Psoas muscle (tissue), 8 donors: ENCODE results near the gene SLC9C2. TPM values are rescaled to one million over a fixed set of nuclear protein-coding genes. Genes with fewer than 3 reads are reported as not detected.
"Not testable (repeated sequence)": the region's sequence is repeated elsewhere in the genome, so short reads cannot be mapped to it uniquely, and the experiment has no call there.

ENCODE experiments used
- ATAC-seq, 4 donors: fragments of 200-7000 bp; cut with Tn5 transposase; one replicate each; pipeline ENCODE4 v1.9.1; 2020; ENCODE audit warnings: moderate library complexity in 3 of 4, mild to moderate bottlenecking in 2 of 4
- DNase-seq, 2 donors: peaks; one replicate each; pipeline ENCODE4 v3.0.0-alpha.2; 2020
- H3K27ac ChIP-seq: fragments of 200-600 bp; one replicate; pipeline ENCODE4 v1.8.0; 2022
- H3K27me3 ChIP-seq, 3 donors: fragments of 200-600 bp in 1 of 3; one replicate each; pipeline versions ENCODE4 v1.6.1 to v1.8.0; 2013 to 2022; ENCODE audit warnings: low read length in 2 of 3, mild to moderate bottlenecking in 2 of 3, moderate library complexity in 1 of 3; ENCODE audit not compliant: insufficient read depth in 3 of 3
- H3K36me3 ChIP-seq, 2 donors: fragments of 200-600 bp in 1 of 2; one replicate each; pipeline versions ENCODE4 v1.6.1 to v1.8.0; 2013 to 2022; ENCODE audit warnings: low read depth in 1 of 2, mild to moderate bottlenecking in 1 of 2, moderate library complexity in 1 of 2; ENCODE audit not compliant: insufficient read depth in 1 of 2
- H3K4me1 ChIP-seq: fragments of 200-600 bp; one replicate; pipeline ENCODE4 v1.8.0; 2022
- H3K4me3 ChIP-seq: fragments of 200-600 bp; one replicate; pipeline ENCODE4 v1.8.0; 2022; ENCODE audit warnings: mild to moderate bottlenecking
- H3K9me3 ChIP-seq: fragments of 200-600 bp; one replicate; pipeline ENCODE4 v1.8.0; 2022
- CTCF ChIP-seq: fragments of 200-600 bp; IDR thresholded peaks from one replicate; pipeline ENCODE4 v1.8.0; 2022; ENCODE audit warnings: antibody characterized with exemption
- WGBS, 3 donors: extraction: QIAGEN DNeasy Blood & Tissue Kit; methylation state at CpG; one replicate each; pipeline versions ENCODE4 v1.1.6 to v1.1.7; 2013; 5-methylcytosine and 5-hydroxymethylcytosine counted together
- intact Hi-C, 2 donors: fragments of 100-400 bp; cut with DNase I; formaldehyde crosslinking; loops; one replicate each; pipeline versions ENCODE4 v1.11.0 to v1.14.2; 2022
- polyA plus RNA-seq, 3 donors: library from polyadenylated mRNA; stranded (reverse); fragments of 200-250 nt; gene quantifications; one replicate each; pipeline ENCODE4 v1.2.3, GENCODE V29; 2013
- total RNA-seq, 4 donors: library from RNA; stranded (reverse); fragmentation: NEBNext Ultra II Directional in 2 of 4; extraction: Animal tissue kit (Norgen Biotek cat#: 25700) in 2 of 4; gene quantifications; one replicate each; pipeline versions ENCODE4 v1.2.1 to v1.2.4, GENCODE V29; 2021 to 2023
- donor health status: healthy with polysubstance abuse.
- donor health status: DM: no; HTN: no; CAD: no; lungs with moderate emphysema.
- donor health status: Bipolar disorder and iron deficiency.
- donor health status: healthy.
- donor health status: DM: yes; HTN: yes; CAD: no.
- donor health status: DM: no; HTN: no; CAD: no.
- donor health status: DM: no; HTN: no; CAD: no.
- donor health status: DM: yes; HTN: yes; CAD: no.

The SLC9C2 gene
- total and polyA plus RNA-seq, 7 donors: not detected

GRCh38 chr1:173596097-173596825, 6.6 kb downstream of the SLC9C2 start:
- 85 to 95% (median 87%) methylated on average over 3 of the region's 3 CpGs for WGBS, 3 donors
- intact Hi-C loops: no loop called here
- DNase-seq (no peak), ATAC-seq (no peak)
- H3K36me3 ChIP-seq: no peaks in the 10 kb centered on the region
- H3K9me3 ChIP-seq: no peaks in the 10 kb centered on the region
- H3K4me3 ChIP-seq: no peak overlapping the region
- no peaks in the 10 kb centered on the region for H3K4me1 ChIP-seq
- no peak for TF ChIP-seq CTCF
- no peak overlapping the region for H3K27ac ChIP-seq
- no peaks in the 10 kb centered on the region for H3K27me3 ChIP-seq

- H3K4me1 ChIP-seq, H3K27me3 ChIP-seq, H3K9me3 ChIP-seq, intact Hi-C loops, H3K4me3 ChIP-seq, H3K36me3 ChIP-seq, ATAC-seq, H3K27ac ChIP-seq, DNase-seq: not testable (repeated sequence)
- WGBS, 3 donors: 67 to 79% (median 71%) methylated on average over 5 of the region's 5 CpGs
These were observed 11.7 kb downstream of the SLC9C2 start for GRCh38 chr1:173591138-173591537.

GRCh38 chr1:173590557-173590956, 12.3 kb downstream of the SLC9C2 start:
- Histone ChIP-seq H3K4me3 (no peak overlapping the region), H3K4me1 (no peaks in the 10 kb centered on the region), H3K9me3 (no peaks in the 10 kb centered on the region), H3K27ac (no peak overlapping the region), H3K27me3 (no peaks in the 10 kb centered on the region), H3K36me3 (no peaks in the 10 kb centered on the region)
- WGBS, 3 donors: 48 to 69% (median 51%) methylated on average over 1 of the region's 1 CpG
- intact Hi-C loops: no loop called here
- no peak for ATAC-seq
- TF ChIP-seq CTCF: no peak
- DNase-seq: no peak

- DNase-seq (no peak), ATAC-seq (no peak)
- WGBS, 3 donors: 53 to 60% (median 54%) methylated on average over 1 of the region's 1 CpG
- Histone ChIP-seq H3K4me3 (no peak overlapping the region), H3K27me3 (no peaks in the 10 kb centered on the region), H3K4me1 (no peaks in the 10 kb centered on the region), H3K36me3 (no peaks in the 10 kb centered on the region), H3K27ac (no peak overlapping the region), H3K9me3 (no peaks in the 10 kb centered on the region)
- TF ChIP-seq CTCF: no peak
- intact Hi-C loops: no loop called here
These were observed 21.3 kb downstream of the SLC9C2 start for GRCh38 chr1:173581383-173582079.

- DNase-seq: no peak
- intact Hi-C loops: no loop called here
- ATAC-seq: no peak
- no peak for TF ChIP-seq CTCF
- H3K9me3 ChIP-seq: no peaks in the 10 kb centered on the region
- WGBS, 3 donors: 60 to 78% (median 72%) methylated on average over 3 of the region's 3 CpGs
- H3K4me3 ChIP-seq: no peak overlapping the region
- H3K27ac ChIP-seq: no peak overlapping the region
- no peaks in the 10 kb centered on the region for H3K4me1 ChIP-seq
- no peaks in the 10 kb centered on the region for H3K27me3 ChIP-seq
- no peaks in the 10 kb centered on the region for H3K36me3 ChIP-seq
These were observed 22.2 kb downstream of the SLC9C2 start for GRCh38 chr1:173580658-173581057.
